HL-60 (cell line): ENCODE data around the gene CIT.

Source experiments
- GABPA ChIP-seq: IDR thresholded peaks from 2 replicates; pipeline ENCODE4 v1.6.1; 2012; ENCODE audit warnings: low read depth
- POLR2AphosphoS5 ChIP-seq: IDR thresholded peaks from 2 replicates; pipeline ENCODE4 v1.6.1; 2012; ENCODE audit warnings: low read depth
- REST ChIP-seq: IDR thresholded peaks from 2 replicates; pipeline ENCODE4 v1.6.1; 2012; ENCODE audit warnings: low read depth; ENCODE audit not compliant: insufficient replicate concordance
- SPI1 ChIP-seq: IDR thresholded peaks from 2 replicates; pipeline ENCODE4 v1.6.1; 2012; ENCODE audit warnings: low read depth, mild to moderate bottlenecking, borderline replicate concordance
- TF ChIP-seq, protein P1 (sequence below): IDR thresholded peaks from one replicate; pipeline ENCODE4 v1.5.1; 2011; ENCODE audit warnings: low read length, control low read depth, inconsistent platforms; ENCODE audit not compliant: insufficient read depth

DNA sequence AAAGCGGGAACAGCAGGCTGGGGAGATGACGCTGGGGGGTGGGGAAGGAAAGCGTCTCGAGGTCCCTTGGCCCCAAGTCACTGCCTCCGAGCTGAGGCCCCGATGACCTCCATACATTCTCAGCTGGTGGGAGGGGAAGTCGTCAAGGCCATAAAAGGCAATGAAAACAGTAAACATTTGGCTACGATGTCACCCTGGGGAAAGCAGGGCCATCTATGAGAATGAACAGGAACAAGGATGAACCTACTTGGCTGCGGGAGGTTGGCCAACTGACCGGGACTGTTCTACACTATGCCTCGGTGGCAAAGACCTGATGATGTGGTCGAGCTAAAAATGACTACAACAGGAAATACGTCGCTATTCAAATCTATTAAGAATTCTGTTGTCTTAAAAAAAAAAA lies 189.7 kb downstream of the CIT start:
- TF ChIP-seq, protein P1, sequence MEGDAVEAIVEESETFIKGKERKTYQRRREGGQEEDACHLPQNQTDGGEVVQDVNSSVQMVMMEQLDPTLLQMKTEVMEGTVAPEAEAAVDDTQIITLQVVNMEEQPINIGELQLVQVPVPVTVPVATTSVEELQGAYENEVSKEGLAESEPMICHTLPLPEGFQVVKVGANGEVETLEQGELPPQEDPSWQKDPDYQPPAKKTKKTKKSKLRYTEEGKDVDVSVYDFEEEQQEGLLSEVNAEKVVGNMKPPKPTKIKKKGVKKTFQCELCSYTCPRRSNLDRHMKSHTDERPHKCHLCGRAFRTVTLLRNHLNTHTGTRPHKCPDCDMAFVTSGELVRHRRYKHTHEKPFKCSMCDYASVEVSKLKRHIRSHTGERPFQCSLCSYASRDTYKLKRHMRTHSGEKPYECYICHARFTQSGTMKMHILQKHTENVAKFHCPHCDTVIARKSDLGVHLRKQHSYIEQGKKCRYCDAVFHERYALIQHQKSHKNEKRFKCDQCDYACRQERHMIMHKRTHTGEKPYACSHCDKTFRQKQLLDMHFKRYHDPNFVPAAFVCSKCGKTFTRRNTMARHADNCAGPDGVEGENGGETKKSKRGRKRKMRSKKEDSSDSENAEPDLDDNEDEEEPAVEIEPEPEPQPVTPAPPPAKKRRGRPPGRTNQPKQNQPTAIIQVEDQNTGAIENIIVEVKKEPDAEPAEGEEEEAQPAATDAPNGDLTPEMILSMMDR, result no peak
- TF ChIP-seq REST (no peak), SPI1 (no peak), GABPA (no peak), POLR2AphosphoS5 (no peak)
